GM06990 (cell line): ENCODE data around the gene CEACAM20.
A peak's percentile ranks its signal among the peaks of the same experiment; 100 is the strongest.

Experiments
- DNase-seq: peaks from one replicate; pipeline ENCODE4 v3.0.0-alpha.2; 2011; ENCODE audit not compliant: insufficient read length; ENCODE audit errors: extremely low read depth
- H3K27me3 ChIP-seq: replicated peaks from 2 replicates; pipeline ENCODE4 v1.6.0; 2011; ENCODE audit warnings: low read length; ENCODE audit not compliant: control insufficient read depth, insufficient read depth
- H3K36me3 ChIP-seq: 2 replicates; pipeline ENCODE4 v1.5.1; 2011; ENCODE audit warnings: low read length; ENCODE audit not compliant: control insufficient read depth, insufficient read depth
- H3K4me3 ChIP-seq: replicated peaks from 2 replicates; pipeline ENCODE4 v1.5.1; 2011; ENCODE audit warnings: low read depth, mild to moderate bottlenecking, control low read depth, low read length
- TF ChIP-seq, protein P1 (sequence below): IDR thresholded peaks from 2 replicates; pipeline ENCODE4 v1.5.1; 2011; ENCODE audit warnings: low read length, control low read depth, mild to moderate bottlenecking, inconsistent platforms; ENCODE audit not compliant: insufficient read depth, poor library complexity, severe bottlenecking

CEACAM20 gene

DNA sequence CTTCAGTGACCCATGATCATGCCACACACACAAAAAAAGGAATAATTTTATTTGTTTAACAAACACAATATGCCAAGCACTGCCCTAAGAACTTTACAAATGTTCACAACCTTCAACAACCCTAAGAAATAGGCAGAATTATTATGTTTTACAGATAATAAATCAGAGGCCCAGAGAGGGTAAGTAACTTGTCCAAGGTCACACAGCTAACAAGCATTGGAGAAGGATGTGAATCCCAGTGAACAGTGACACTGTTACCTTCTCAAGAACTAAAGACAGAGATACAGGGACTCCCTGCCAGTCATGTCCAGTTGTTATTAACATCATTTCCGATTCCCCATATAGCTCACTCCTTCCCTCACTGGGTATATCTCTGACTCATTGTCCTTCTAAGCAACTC is 13.6 kb downstream of the CEACAM20 start:
- DNase-seq = no peak
- Histone ChIP-seq H3K36me3 (no peaks in the 10 kb centered on the region), H3K27me3 (no peaks in the 10 kb centered on the region), H3K4me3 (no peak overlapping the region)
- TF ChIP-seq, protein P1, sequence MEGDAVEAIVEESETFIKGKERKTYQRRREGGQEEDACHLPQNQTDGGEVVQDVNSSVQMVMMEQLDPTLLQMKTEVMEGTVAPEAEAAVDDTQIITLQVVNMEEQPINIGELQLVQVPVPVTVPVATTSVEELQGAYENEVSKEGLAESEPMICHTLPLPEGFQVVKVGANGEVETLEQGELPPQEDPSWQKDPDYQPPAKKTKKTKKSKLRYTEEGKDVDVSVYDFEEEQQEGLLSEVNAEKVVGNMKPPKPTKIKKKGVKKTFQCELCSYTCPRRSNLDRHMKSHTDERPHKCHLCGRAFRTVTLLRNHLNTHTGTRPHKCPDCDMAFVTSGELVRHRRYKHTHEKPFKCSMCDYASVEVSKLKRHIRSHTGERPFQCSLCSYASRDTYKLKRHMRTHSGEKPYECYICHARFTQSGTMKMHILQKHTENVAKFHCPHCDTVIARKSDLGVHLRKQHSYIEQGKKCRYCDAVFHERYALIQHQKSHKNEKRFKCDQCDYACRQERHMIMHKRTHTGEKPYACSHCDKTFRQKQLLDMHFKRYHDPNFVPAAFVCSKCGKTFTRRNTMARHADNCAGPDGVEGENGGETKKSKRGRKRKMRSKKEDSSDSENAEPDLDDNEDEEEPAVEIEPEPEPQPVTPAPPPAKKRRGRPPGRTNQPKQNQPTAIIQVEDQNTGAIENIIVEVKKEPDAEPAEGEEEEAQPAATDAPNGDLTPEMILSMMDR = no peak

DNA sequence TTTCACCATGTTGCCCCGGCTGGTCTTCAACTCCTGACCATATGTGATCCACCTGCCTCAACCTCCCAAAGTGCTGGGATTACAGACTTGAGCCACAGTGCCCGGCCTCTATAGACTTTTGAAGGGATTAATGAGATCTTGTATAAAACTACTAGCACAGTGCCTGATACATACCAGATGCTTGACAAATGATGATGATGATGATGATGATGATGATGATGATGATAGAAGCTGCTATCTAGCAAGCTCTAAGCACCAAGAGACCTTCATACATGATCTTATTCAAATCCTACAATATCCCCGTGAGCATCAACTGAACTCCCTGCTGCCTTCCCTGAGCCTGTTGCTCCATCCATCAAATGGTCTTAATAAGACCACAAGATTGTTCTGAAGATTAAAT is 14.4 kb downstream of the CEACAM20 start:
- TF ChIP-seq, protein P1 = no peak
- DNase-seq = no peak
- no peaks in the 10 kb centered on the region for H3K27me3 ChIP-seq
- no peak overlapping the region for H3K4me3 ChIP-seq
- H3K36me3 ChIP-seq = no peaks in the 10 kb centered on the region

DNA sequence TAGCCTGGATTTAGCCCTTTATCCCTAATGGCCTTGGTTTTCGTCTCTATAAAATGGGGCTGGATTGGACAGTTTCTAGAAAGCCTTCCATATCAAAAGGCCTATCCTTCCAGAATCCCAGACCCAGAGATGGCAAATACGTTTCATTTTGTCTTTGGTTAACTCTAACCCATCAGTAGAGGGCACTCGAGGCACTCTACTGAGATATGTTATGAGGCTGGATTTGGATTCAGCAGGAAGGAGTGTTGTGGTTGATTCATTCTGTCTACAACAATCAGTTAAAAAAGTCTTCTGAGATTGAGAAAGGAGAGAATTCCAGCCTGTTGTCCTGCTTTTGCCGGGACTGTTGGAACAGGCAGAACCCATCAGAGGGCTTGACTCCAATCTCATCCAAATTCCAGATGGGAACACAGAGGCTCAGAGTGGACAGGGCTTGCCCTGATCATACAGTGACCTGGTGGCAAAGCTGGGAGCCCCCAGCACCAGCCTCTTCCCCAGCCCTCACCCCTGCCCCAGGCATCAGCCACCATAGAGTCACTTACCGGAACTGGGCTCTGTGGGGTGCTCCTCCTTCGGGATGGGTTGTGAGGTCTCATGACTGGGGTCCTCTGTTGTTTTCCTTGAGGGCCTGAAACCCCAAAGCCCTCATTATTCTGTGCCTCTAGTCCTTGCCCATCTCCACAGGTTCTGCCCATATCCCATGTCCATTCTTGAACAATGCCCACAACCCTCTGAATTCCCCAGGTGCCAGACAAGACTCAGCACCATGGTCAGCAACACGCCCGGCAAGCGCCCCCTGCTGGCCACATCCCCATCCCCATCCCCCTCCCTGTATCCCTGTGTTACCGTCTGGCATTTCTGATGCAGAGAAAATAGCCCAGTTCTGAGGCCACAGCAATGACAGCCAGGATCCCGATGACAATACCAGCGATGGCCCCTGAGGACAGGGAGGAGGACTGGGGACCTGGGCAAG is 16.9 kb downstream of the CEACAM20 start:
- no peaks in the 10 kb centered on the region for H3K36me3 ChIP-seq
- H3K27me3 ChIP-seq = no peaks in the 10 kb centered on the region
- no peak for DNase-seq
- TF ChIP-seq, protein P1 = peak; percentile 41
- no peak overlapping the region for H3K4me3 ChIP-seq

DNA sequence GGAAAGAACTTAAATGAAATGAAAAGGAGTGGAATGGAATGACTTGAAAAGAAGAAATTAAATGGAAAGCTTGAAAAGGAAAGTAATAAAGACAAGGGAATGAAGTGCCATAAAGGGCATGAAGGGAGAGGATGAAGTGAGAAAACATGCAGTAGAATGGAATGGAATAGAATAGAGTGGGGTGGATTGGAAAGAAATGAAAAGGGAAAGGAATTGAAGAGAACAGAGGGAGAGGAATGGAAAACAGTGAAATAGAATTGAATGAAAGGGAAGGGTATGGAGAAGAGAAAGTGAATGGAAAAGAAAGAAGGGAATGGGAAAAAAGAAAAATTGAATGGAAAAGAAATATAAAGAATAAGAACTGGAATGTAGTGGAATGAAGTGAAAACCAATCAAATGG is 20.0 kb downstream of the CEACAM20 start:
- TF ChIP-seq, protein P1 = no peak
- DNase-seq = no peak
- Histone ChIP-seq H3K36me3 (no peaks in the 10 kb centered on the region), H3K4me3 (no peak overlapping the region), H3K27me3 (no peaks in the 10 kb centered on the region)

DNA sequence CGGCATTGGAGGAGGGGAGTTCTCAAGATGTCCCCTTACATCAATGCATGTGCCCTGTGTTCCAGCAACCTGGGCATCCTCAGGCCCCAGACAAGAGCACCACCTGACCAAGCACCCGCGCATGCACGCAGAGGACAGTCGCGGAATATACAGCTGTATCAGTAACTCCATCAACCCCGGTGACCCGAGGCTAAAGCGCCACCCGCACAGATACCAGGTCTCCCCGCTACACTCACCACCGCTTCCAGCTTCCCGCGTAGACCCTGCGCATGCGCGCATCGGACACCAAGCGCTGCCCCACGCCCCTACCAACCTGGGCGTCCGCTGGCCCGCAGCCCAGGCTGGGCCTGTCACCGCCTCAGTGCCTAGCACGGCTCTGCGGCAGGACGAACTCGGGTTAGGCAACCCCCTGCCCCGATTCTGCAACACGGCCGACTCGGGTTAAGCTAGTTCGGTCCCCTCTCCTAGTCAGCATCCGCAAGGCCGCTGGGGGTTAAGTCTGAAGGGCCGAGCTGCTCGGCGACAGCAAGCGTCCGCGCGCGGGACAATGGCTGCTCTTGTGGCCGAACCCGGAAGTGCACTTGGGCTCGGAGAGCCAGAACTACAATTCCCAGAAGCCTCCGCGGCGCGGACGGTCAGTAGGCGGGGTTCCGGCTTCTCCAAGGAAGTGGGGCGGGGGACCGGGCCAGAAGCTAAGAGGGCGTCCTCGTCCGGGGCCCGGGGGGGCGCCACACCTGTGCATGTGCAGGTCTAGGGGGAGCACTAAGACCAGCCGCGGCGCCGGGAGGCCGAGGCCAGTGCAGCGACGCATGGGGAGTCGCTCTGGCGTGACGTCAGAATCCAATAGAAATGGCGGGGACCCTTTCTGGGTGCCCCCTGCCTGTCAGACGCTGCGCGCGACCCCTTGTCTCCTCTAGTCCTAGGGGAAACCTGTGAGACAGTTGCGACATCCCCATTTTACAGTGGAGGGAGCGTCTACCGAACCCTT is 29.2 kb downstream of the CEACAM20 start, which contains the start of gene ZNF180:
Gene ZNF180, minus strand, starts transcription at position 561 of the 988 bp plus-strand sequence. CDS start 3,188 bp downstream, outside the sequence.
- peak; percentile 98 for DNase-seq
- Histone ChIP-seq H3K36me3 (peaks cover 7% of the 10 kb centered on the region), H3K4me3 (peak within 1 kb of the TSS; percentile 89), H3K27me3 (no peaks in the 10 kb centered on the region)
- TF ChIP-seq, protein P1 = peak; percentile 29
